Esophagus muscularis mucosa (tissue), 4 donors: ENCODE results near the gene LRR1. TPM values are rescaled to one million over a fixed set of nuclear protein-coding genes. Genes with fewer than 3 reads are reported as not detected.
"Not testable (repeated sequence)": the region's sequence is repeated elsewhere in the genome, so short reads cannot be mapped to it uniquely, and the experiment has no call there.

Experiments used
- DNase-seq: peaks from one replicate; pipeline ENCODE4 v3.0.0-alpha.2; 2017; ENCODE audit errors: extremely low spot score
- H3K27ac ChIP-seq, 4 donors: fragments of 200-600 bp; sonication (generic); replicated peaks in 1 of 4; 1 replicate in 3 of 4; 2 replicates in 1 of 4; pipeline ENCODE4 v1.5.1; 2016 to 2019; ENCODE audit warnings: mild to moderate bottlenecking in 1 of 4
- H3K27me3 ChIP-seq, 4 donors: fragments of 200-600 bp; sonication (generic); one replicate each; pipeline versions ENCODE4 v1.5.1 to v1.6.0; 2016 to 2019
- H3K36me3 ChIP-seq, 4 donors: fragments of 200-600 bp; sonication (generic); one replicate each; pipeline ENCODE4 v1.5.1; 2016 to 2019
- H3K4me1 ChIP-seq, 4 donors: fragments of 200-600 bp; sonication (generic); one replicate each; pipeline ENCODE4 v1.5.1; 2016 to 2019
- H3K4me3 ChIP-seq, 4 donors: fragments of 200-600 bp; sonication (generic); 1 replicate in 2 of 4; 2 replicates in 2 of 4; pipeline ENCODE4 v1.5.1; 2016 to 2019; ENCODE audit warnings: mild to moderate bottlenecking in 4 of 4, moderate library complexity in 1 of 4
- H3K9me3 ChIP-seq, 4 donors: fragments of 200-600 bp; sonication (generic); 1 replicate in 3 of 4; 2 replicates in 1 of 4; pipeline ENCODE4 v1.5.1; 2016 to 2019
- CTCF ChIP-seq, 3 experiments: fragments of 200-600 bp in 2 of 3; fragments of 450-650 bp in 1 of 3; sonication (generic) in 2 of 3; IDR thresholded peaks; one replicate each; pipeline ENCODE4 v1.5.1; 2017 to 2019; ENCODE audit warnings: antibody characterized with exemption in 3 of 3, mild to moderate bottlenecking in 2 of 3, moderate library complexity in 1 of 3
- EP300 ChIP-seq: sonication (generic); formaldehyde crosslinking; IDR thresholded peaks from one replicate; pipeline ENCODE4 v1.6.1; 2017; ENCODE audit warnings: antibody characterized with exemption
- POLR2A ChIP-seq: fragments of 450-650 bp; IDR thresholded peaks from one replicate; pipeline ENCODE4 v1.6.1; 2017; ENCODE audit warnings: antibody characterized with exemption, moderate library complexity, mild to moderate bottlenecking, low read depth
- POLR2AphosphoS5 ChIP-seq, 2 donors: sonication (generic); formaldehyde crosslinking; IDR thresholded peaks; one replicate each; pipeline ENCODE4 v1.6.1; 2017; ENCODE audit warnings: antibody characterized with exemption in 2 of 2
- WGBS: methylation state at CpG from one replicate; pipeline ENCODE4 v1.1.5; 2018; 5-methylcytosine and 5-hydroxymethylcytosine counted together
- intact Hi-C: fragments of 100-400 bp; cut with DNase I; formaldehyde crosslinking; loops from one replicate; pipeline ENCODE4 v1.15.1; 2023
- total RNA-seq, 4 donors: library from RNA; depleted of rRNA; stranded (reverse); fragments of >200 nt; gene quantifications; one replicate each; pipeline versions ENCODE4 v1.1.0 to v1.2.1, GENCODE V29; 2016

Gene LRR1
- total RNA-seq, 4 donors from 2014 or later, result 8.6 to 17.8 (median 10.3) TPM

- WGBS, result 89% methylated on average over 9 of the region's 9 CpGs
- intact Hi-C loops, result no loop called here
Observed at GRCh38 chr14:49581209-49582112, 17.3 kb upstream of the LRR1 start.

GRCh38 chr14:49582113-49582977 lies 16.4 kb upstream of the LRR1 start:
- WGBS, result 97% methylated on average over 4 of the region's 4 CpGs
- intact Hi-C loops, result no loop called here
- H3K27ac ChIP-seq, result no peak overlapping the region
- no peaks in the 10 kb centered on the region for H3K27me3 ChIP-seq
- H3K36me3 ChIP-seq, result peaks cover 9 to 36% (median 30%) of the 10 kb centered on the region in 4 donors
- TF ChIP-seq POLR2A (no peak), CTCF (IDR thresholded peaks at IDR 0.05) (no peak), POLR2AphosphoS5 (IDR thresholded peaks at IDR 0.05) (no peak), EP300 (no peak)
- DNase-seq, result no peak
- H3K9me3 ChIP-seq, result no peaks in the 10 kb centered on the region
- no peak overlapping the region for H3K4me3 ChIP-seq
- peaks cover 14 to 48% (median 41%) of the 10 kb centered on the region in 4 donors for H3K4me1 ChIP-seq

More at GRCh38 chr14:49581209-49582112, 17.3 kb upstream of the LRR1 start:
- Histone ChIP-seq H3K36me3 (peaks cover 9 to 44% (median 38%) of the 10 kb centered on the region in 4 donors), H3K4me3 (no peak overlapping the region), H3K27me3 (no peaks in the 10 kb centered on the region), H3K9me3 (no peaks in the 10 kb centered on the region), H3K4me1 (peaks cover 14 to 41% (median 38%) of the 10 kb centered on the region in 4 donors), H3K27ac (no peak overlapping the region)
- no peak for DNase-seq
- no peak for TF ChIP-seq POLR2AphosphoS5 (IDR thresholded peaks at IDR 0.05)
- TF ChIP-seq EP300, result no peak
- no peak for TF ChIP-seq POLR2A
- no peak for TF ChIP-seq CTCF (IDR thresholded peaks at IDR 0.05)

GRCh38 chr14:49583629-49584028 lies 15.1 kb upstream of the LRR1 start:
- whole genome bisulfite sequencing, result 79% methylated on average over 6 of the region's 6 CpGs
- no peak overlapping the region for H3K4me3 ChIP-seq
- no peaks in the 10 kb centered on the region for H3K27me3 ChIP-seq
- intact Hi-C loops, result no loop called here
- H3K36me3 ChIP-seq, result peaks cover 9 to 32% (median 27%) of the 10 kb centered on the region in 4 donors
- H3K9me3 ChIP-seq, result no peaks in the 10 kb centered on the region
- no peak for DNase-seq
- H3K4me1 ChIP-seq, result peaks cover 14 to 48% (median 41%) of the 10 kb centered on the region in 4 donors
- H3K27ac ChIP-seq, result no peak overlapping the region
- TF ChIP-seq POLR2AphosphoS5 (IDR thresholded peaks at IDR 0.05) (no peak), EP300 (no peak), CTCF (IDR thresholded peaks at IDR 0.05) (no peak), POLR2A (no peak)

GRCh38 chr14:49584058-49584457 lies 14.7 kb upstream of the LRR1 start:
- H3K9me3 ChIP-seq, result no peaks in the 10 kb centered on the region
- no peak for TF ChIP-seq POLR2A
- TF ChIP-seq POLR2AphosphoS5 (IDR thresholded peaks at IDR 0.05), result no peak
- no peak for TF ChIP-seq EP300
- TF ChIP-seq CTCF (IDR thresholded peaks at IDR 0.05), result no peak
- 90% methylated on average over 11 of the region's 11 CpGs for WGBS
- intact Hi-C loops, result no loop called here
- no peak for DNase-seq
- no peaks in the 10 kb centered on the region for H3K27me3 ChIP-seq
- H3K36me3 ChIP-seq, result peaks cover 9 to 32% (median 27%) of the 10 kb centered on the region in 4 donors
- no peak overlapping the region for H3K27ac ChIP-seq
- peaks cover 14 to 48% (median 41%) of the 10 kb centered on the region in 4 donors for H3K4me1 ChIP-seq
- peak overlapping the region in 2 of 4 donors; percentile 6 to 95 for H3K4me3 ChIP-seq

GRCh38 chr14:49584981-49585640 lies 13.6 kb upstream of the LRR1 start:
- H3K27me3 ChIP-seq, intact Hi-C loops, H3K9me3 ChIP-seq, DNase-seq: not testable (repeated sequence)
- Histone ChIP-seq H3K4me3 (peak overlapping the region; percentile 84 to 95 (median 86)), H3K36me3 (peaks cover 9 to 32% (median 27%) of the 10 kb centered on the region in 4 donors), H3K27ac (peak overlapping the region; percentile 86 to 94 (median 90)), H3K4me1 (peaks cover 14 to 48% (median 41%) of the 10 kb centered on the region in 4 donors)
- 28% methylated on average over 32 of the region's 32 CpGs for WGBS
